OCI-LY1 (cell line): ENCODE measurements around the gene ATP8B3.

ENCODE experiments used
- H2AFZ ChIP-seq: fragments of 200-600 bp; sonication (generic), shearing (Covaris generic); 2 replicates; pipeline ENCODE4 v1.6.0; 2014; ENCODE audit warnings: antibody characterized with exemption, mild to moderate bottlenecking, low read length
- H3F3A ChIP-seq: fragments of 200-600 bp; sonication (generic), shearing (Covaris generic); 2 replicates; pipeline ENCODE4 v1.6.0; 2014; ENCODE audit warnings: mild to moderate bottlenecking, antibody characterized with exemption, low read length, moderate library complexity; ENCODE audit not compliant: insufficient read depth
- H3K27ac ChIP-seq: fragments of 200-600 bp; sonication (generic); 2 replicates; pipeline ENCODE4 v1.5.1; 2014; ENCODE audit warnings: low read length, mixed run types, mild to moderate bottlenecking, low read depth; ENCODE audit not compliant: poor library complexity, severe bottlenecking
- H3K27me3 ChIP-seq: fragments of 200-600 bp; sonication (generic); 2 replicates; pipeline ENCODE4 v1.6.0; 2014; ENCODE audit warnings: antibody characterized with exemption, mild to moderate bottlenecking, low read length, moderate library complexity; ENCODE audit not compliant: insufficient read depth
- H3K36me3 ChIP-seq: fragments of 200-600 bp; sonication (generic); 2 replicates; pipeline ENCODE4 v1.6.1; 2014; ENCODE audit warnings: mild to moderate bottlenecking, antibody characterized with exemption, low read length, moderate library complexity, mixed read lengths; ENCODE audit not compliant: insufficient read depth
- H3K4me1 ChIP-seq: fragments of 200-600 bp; sonication (generic); 2 replicates; pipeline ENCODE4 v1.5.1; 2014; ENCODE audit warnings: mild to moderate bottlenecking, low read length, moderate library complexity; ENCODE audit not compliant: insufficient read depth, severe bottlenecking
- H3K4me2 ChIP-seq: fragments of 200-600 bp; sonication (generic), shearing (Covaris generic); 2 replicates; pipeline ENCODE4 v1.6.1; 2014; ENCODE audit warnings: low read length
- H3K4me3 ChIP-seq: fragments of 200-600 bp; sonication (generic); 2 replicates; pipeline ENCODE4 v1.5.1; 2014; ENCODE audit warnings: low read length, low read depth, mild to moderate bottlenecking, mixed read lengths; ENCODE audit not compliant: poor library complexity, severe bottlenecking
- H3K79me2 ChIP-seq: fragments of 200-600 bp; shearing (Covaris generic); 2 replicates; pipeline ENCODE4 v1.6.1; 2016; ENCODE audit warnings: mixed run types, low read length, mixed read lengths; ENCODE audit not compliant: insufficient read depth
- H3K9ac ChIP-seq: fragments of 200-600 bp; sonication (generic), shearing (Covaris generic); 2 replicates; pipeline ENCODE4 v1.6.1; 2014; ENCODE audit warnings: mild to moderate bottlenecking, low read length, mixed read lengths
- H3K9me2 ChIP-seq: fragments of 200-600 bp; sonication (generic), shearing (Covaris generic); 2 replicates; pipeline ENCODE4 v1.6.1; 2014; ENCODE audit warnings: low read depth, mild to moderate bottlenecking, low read length, mixed read lengths
- H3K9me3 ChIP-seq: fragments of 200-600 bp; shearing (Covaris generic); 2 replicates; pipeline ENCODE4 v1.6.1; 2014; ENCODE audit warnings: low read length, mixed read lengths
- H4K20me1 ChIP-seq: fragments of 200-600 bp; sonication (generic), shearing (Covaris generic); 2 replicates; pipeline ENCODE4 v1.6.0; 2016; ENCODE audit warnings: mild to moderate bottlenecking, low read length; ENCODE audit not compliant: insufficient read depth
- EZH2 ChIP-seq: fragments of 200-600 bp; sonication (generic), shearing (Covaris generic); IDR thresholded peaks from 2 replicates; pipeline ENCODE4 v1.8.0; 2017; ENCODE audit warnings: borderline replicate concordance, mixed run types, mild to moderate bottlenecking, antibody characterized with exemption, low read length, moderate library complexity, mixed read lengths
- TF ChIP-seq, protein P1 (sequence below): fragments of 200-600 bp; sonication (generic), shearing (Covaris generic); IDR thresholded peaks from 2 replicates; pipeline ENCODE4 v1.5.1; 2017; ENCODE audit warnings: mild to moderate bottlenecking, antibody characterized with exemption, low read length, moderate library complexity, mixed read lengths

ATP8B3 gene

DNA sequence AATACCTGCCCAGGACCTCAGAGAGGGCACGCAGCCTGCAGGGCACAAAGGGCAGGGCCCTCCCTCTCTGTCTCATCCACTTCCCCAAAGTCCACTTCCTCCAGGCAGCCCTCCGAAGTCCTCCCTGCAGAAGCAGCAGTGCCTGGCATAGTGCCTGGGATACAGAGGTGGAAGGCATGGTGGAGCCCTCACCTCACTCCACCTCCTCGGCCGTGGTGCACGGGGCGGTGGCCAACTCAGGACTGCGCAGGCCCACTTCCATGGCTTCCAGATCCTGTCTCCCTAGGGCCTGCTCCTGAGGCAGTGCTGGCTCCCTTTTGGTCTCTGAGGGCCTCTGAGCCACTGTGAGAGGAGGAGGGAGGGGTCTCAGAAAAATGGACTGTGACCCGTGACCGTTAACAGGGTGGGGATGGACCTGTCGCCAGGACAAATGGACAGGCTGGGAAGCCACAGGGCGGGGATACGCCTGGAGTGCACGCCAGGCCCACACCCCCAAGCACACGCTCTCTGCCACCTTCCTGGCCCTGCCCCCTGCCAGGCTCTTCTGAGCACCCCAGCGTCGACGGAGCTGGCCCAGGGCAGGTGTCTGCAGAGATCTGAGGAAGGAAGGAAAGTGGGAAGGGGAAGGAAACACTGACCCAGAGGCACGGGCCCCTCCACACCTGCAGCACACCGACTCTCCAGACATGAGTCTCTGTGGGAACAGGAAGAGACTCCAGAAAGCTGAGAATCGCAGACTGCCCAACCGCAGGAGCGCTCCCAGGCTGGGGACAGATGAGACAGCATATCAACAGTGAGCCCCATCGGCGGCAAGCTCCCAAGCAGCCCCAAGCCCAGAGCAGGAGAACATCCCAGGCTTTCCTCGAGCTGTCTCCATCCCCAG, 27.8 kb upstream of the ATP8B3 start:
- no peak overlapping the region for H2AFZ ChIP-seq
- peaks cover 34% of the 10 kb centered on the region for H3K79me2 ChIP-seq
- H3K4me3 ChIP-seq: no peak overlapping the region
- H3K27ac ChIP-seq: no peak overlapping the region
- H3K9me2 ChIP-seq: no peaks in the 10 kb centered on the region
- H3K36me3 ChIP-seq: peaks cover 8% of the 10 kb centered on the region; the same call in 1 of the 2 replicates
- TF ChIP-seq, protein P1, sequence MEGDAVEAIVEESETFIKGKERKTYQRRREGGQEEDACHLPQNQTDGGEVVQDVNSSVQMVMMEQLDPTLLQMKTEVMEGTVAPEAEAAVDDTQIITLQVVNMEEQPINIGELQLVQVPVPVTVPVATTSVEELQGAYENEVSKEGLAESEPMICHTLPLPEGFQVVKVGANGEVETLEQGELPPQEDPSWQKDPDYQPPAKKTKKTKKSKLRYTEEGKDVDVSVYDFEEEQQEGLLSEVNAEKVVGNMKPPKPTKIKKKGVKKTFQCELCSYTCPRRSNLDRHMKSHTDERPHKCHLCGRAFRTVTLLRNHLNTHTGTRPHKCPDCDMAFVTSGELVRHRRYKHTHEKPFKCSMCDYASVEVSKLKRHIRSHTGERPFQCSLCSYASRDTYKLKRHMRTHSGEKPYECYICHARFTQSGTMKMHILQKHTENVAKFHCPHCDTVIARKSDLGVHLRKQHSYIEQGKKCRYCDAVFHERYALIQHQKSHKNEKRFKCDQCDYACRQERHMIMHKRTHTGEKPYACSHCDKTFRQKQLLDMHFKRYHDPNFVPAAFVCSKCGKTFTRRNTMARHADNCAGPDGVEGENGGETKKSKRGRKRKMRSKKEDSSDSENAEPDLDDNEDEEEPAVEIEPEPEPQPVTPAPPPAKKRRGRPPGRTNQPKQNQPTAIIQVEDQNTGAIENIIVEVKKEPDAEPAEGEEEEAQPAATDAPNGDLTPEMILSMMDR: no peak
- no peak for TF ChIP-seq EZH2
- H3K4me2 ChIP-seq: no peak overlapping the region
- no peak overlapping the region for H3K9ac ChIP-seq
- H3K9me3 ChIP-seq: no peaks in the 10 kb centered on the region
- no peaks in the 10 kb centered on the region for H3F3A ChIP-seq
- H4K20me1 ChIP-seq: no peaks in the 10 kb centered on the region
- no peaks in the 10 kb centered on the region for H3K27me3 ChIP-seq
- H3K4me1 ChIP-seq: peaks cover 38% of the 10 kb centered on the region

GRCh38 chr19:1837625-1838105, 25.6 kb upstream of the ATP8B3 start:
- peaks cover 25% of the 10 kb centered on the region for H3K4me1 ChIP-seq
- H3K9me2 ChIP-seq: no peaks in the 10 kb centered on the region
- no peaks in the 10 kb centered on the region; the same call in 1 of the 2 replicates for H3K36me3 ChIP-seq
- no peaks in the 10 kb centered on the region for H3K27me3 ChIP-seq
- H3K79me2 ChIP-seq: peaks cover 24% of the 10 kb centered on the region
- no peak overlapping the region for H2AFZ ChIP-seq
- no peaks in the 10 kb centered on the region for H4K20me1 ChIP-seq
- H3K27ac ChIP-seq: peak overlapping the region; percentile 62
- no peak overlapping the region for H3K9ac ChIP-seq
- H3K4me2 ChIP-seq: peak overlapping the region; percentile 54
- H3K4me3 ChIP-seq: no peak overlapping the region
- no peaks in the 10 kb centered on the region for H3F3A ChIP-seq
- H3K9me3 ChIP-seq: no peaks in the 10 kb centered on the region
- TF ChIP-seq, protein P1: peak; percentile 96
- TF ChIP-seq EZH2: no peak

DNA sequence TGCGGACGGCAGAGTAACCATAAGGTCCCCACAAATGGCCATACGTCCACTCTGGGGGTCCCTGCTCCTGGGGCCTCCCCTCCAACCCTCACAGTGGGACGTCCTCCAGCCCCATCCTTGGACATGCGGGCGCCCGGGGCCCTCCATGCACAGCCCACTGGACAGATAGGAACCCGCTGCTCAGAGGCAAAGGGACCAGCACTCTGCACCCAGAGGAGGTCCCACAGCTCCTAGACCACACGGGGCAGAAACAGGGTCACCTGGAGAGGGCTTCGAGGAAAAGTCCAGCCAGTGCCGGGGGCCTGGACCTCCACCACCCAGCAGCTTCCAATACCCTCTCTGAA, 25.1 kb upstream of the ATP8B3 start:
- no peak overlapping the region for H3K27ac ChIP-seq
- no peaks in the 10 kb centered on the region for H3K9me3 ChIP-seq
- H3K79me2 ChIP-seq: peaks cover 20% of the 10 kb centered on the region
- H4K20me1 ChIP-seq: no peaks in the 10 kb centered on the region
- H3K9ac ChIP-seq: no peak overlapping the region
- H2AFZ ChIP-seq: no peak overlapping the region
- TF ChIP-seq, protein P1: no peak
- no peak for TF ChIP-seq EZH2
- H3K9me2 ChIP-seq: no peaks in the 10 kb centered on the region
- peaks cover 20% of the 10 kb centered on the region for H3K4me1 ChIP-seq
- H3K27me3 ChIP-seq: no peaks in the 10 kb centered on the region
- H3K36me3 ChIP-seq: no peaks in the 10 kb centered on the region; the same call in 1 of the 2 replicates
- no peak overlapping the region for H3K4me2 ChIP-seq
- H3F3A ChIP-seq: no peaks in the 10 kb centered on the region
- H3K4me3 ChIP-seq: no peak overlapping the region
